ENCODE results near the gene POU2F1. TPM values are rescaled to one million over a fixed set of nuclear protein-coding genes. Genes with fewer than 3 reads are reported as not detected.
"Not testable (repeated sequence)": the region's sequence is repeated elsewhere in the genome, so short reads cannot be mapped to it uniquely, and the experiment has no call there.

The POU2F1 gene
- total and polyA plus RNA-seq, 8 donors, result 1.2 to 36.2 (median 7.7) TPM

DNA sequence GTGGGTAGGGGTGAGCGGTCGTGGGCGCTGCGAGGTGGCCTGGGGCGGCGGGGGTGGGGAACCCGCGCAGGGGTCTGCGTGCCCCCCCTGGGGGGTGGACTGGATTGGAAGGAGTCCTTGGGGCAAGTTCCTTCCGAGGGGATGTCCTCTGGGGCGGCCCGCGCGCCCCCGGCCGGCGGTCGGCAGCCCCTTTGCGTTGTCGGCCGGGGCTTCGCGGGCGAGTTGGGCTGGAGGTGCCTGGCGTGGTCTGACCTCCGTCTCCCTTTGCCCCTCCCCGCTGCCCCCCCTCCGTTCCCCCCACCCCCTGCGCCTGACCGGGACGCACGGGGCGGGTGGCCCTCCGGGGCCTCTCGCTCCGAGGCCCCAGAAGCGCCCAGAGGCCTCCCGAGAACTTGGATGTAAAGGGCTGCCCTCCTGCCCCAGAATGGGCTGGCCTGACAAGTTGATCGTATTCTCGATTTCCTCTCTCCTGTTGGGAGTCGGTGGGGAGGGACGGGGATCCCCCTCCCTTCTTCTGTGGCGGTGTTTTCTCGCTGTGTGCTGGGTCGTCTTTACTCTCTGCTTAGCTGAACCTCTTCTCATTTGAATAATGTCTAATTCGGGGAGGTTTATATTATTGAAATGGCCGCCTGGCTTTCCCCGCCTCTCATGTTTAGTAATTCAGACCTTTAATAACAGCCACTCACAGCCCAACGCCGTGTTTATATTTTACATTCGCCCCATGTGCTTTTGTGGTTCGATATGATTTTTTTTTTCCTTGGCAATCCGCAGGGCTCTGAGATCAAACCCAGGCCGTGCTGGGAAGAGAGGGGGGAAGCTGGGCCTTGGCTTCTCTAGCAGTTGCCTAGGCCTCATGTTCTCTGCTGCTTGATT is 1.3 kb downstream of the POU2F1 start:
- no peak for TF ChIP-seq EP300 (IDR thresholded peaks at IDR 0.05)
- TF ChIP-seq POLR2AphosphoS5 (IDR thresholded peaks at IDR 0.05), result peak; percentile 2 to 90 (median 83)
- TF ChIP-seq, protein P1, sequence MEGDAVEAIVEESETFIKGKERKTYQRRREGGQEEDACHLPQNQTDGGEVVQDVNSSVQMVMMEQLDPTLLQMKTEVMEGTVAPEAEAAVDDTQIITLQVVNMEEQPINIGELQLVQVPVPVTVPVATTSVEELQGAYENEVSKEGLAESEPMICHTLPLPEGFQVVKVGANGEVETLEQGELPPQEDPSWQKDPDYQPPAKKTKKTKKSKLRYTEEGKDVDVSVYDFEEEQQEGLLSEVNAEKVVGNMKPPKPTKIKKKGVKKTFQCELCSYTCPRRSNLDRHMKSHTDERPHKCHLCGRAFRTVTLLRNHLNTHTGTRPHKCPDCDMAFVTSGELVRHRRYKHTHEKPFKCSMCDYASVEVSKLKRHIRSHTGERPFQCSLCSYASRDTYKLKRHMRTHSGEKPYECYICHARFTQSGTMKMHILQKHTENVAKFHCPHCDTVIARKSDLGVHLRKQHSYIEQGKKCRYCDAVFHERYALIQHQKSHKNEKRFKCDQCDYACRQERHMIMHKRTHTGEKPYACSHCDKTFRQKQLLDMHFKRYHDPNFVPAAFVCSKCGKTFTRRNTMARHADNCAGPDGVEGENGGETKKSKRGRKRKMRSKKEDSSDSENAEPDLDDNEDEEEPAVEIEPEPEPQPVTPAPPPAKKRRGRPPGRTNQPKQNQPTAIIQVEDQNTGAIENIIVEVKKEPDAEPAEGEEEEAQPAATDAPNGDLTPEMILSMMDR (IDR thresholded peaks at IDR 0.05), result no peak
- peak in 2 of 4 donors; percentile 40 to 85 for TF ChIP-seq POLR2A (IDR thresholded peaks at IDR 0.05)
- H3K4me1 ChIP-seq, result peaks cover 10 to 47% (median 28%) of the 10 kb centered on the region in 4 donors
- H3K27ac ChIP-seq, result peak overlapping the region; percentile 86 to 99 (median 96)
- peak overlapping the region; percentile 66 to 97 (median 94) for H3K4me3 ChIP-seq
- H3K27me3 ChIP-seq, result no peaks in the 10 kb centered on the region
- no peaks in the 10 kb centered on the region for H3K9me3 ChIP-seq
- intact Hi-C loops (cut with DNase I; ENCODE audit: low total_unique reads), result no loop called here
- no peaks in the 10 kb centered on the region for H3K36me3 ChIP-seq
- WGBS, 5 donors, result 0 to 1% (median 0%) methylated on average over 19 to 54 of the region's 54 CpGs
- peak; percentile 79 to 87 for DNase-seq

DNA sequence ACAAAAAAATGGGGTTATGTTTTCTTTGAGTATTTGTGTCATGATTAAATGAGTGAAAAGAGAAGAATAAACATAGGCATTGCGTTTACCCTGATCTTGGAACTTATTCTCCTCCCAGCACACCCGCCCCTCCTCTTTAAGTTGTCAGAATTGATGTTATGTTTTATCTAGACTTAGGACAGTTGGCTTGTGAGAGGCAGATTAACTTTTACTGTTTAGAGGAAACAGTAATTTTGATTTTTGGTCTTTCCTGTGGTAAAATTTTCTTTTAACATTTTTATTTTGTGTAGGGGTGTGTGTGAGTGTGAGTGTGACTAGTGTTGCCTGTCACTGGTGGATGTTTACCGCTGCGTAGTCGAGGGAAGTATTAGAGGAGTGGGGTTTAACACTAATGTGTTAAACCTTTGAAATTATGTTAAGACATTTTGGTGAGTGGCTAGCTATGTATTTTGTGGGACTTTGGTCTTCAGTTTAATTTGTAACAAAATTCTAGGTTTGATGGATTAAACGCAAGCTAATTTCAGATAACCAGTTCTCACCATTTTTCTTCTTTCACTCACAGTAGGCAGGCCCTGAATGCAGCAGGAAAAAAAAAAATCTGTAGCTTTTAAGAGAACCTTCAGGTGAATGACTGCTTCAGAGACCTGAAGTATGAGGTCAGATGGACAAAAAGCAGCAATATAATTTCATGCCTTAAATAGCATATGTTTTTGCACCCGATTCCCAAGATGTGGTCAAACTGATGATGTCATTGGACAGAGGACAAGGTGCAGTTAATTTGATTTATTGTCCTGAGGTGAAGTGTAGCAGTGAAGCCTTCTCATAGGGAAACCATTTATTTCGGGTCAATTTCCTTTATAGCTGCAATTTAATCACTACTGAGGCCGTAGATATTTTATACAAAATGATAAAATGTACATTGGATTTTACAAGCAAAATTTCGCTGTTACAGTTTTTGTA is 2.7 kb downstream of the POU2F1 start:
- intact Hi-C loops (cut with DNase I; ENCODE audit: low total_unique reads), result no loop called here
- TF ChIP-seq EP300 (IDR thresholded peaks at IDR 0.05) (no peak), POLR2A (IDR thresholded peaks at IDR 0.05) (no peak), POLR2AphosphoS5 (IDR thresholded peaks at IDR 0.05) (no peak)
- TF ChIP-seq, protein P1 (IDR thresholded peaks at IDR 0.05), result no peak
- H3K4me3 ChIP-seq, result no peak overlapping the region
- H3K36me3 ChIP-seq, result no peaks in the 10 kb centered on the region
- H3K4me1 ChIP-seq, result peaks cover 13 to 60% (median 36%) of the 10 kb centered on the region in 4 donors
- DNase-seq, result peak in 1 of 2 donors; percentile 26
- no peaks in the 10 kb centered on the region for H3K27me3 ChIP-seq
- 72 to 79% (median 77%) methylated on average over 10 of the region's 10 CpGs for WGBS, 5 donors
- H3K9me3 ChIP-seq, result no peaks in the 10 kb centered on the region
- H3K27ac ChIP-seq, result peak overlapping the region in 4 of 5 donors; percentile 95 to 99 (median 97)

DNA sequence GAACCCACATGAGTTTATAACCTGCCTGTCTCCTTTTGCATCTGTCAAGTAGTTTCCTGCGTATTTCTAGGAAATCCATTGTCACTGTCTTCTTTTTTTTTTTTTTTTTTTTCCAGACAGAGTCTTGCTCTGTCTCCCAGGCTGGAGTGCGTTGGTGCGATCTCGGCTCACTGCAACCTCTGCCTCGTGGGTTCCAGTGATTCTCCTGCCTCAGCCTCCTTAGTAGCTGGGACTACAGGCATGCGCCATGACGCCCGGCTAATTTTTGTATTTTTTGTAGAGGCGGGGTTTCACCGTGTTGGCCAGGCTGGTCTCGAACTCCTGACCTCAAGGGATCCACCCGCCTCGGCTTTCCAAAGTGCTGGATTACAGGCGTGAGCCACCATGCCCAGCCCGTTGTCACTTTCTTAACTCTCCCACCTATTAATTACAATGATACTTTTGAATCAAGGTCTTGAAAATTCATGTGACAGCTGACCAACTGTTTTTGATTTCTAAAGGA is 4.1 kb downstream of the POU2F1 start:
- peaks cover 13 to 59% (median 39%) of the 10 kb centered on the region in 4 donors for H3K4me1 ChIP-seq
- WGBS, 5 donors, result 92 to 96% (median 92%) methylated on average over 15 of the region's 15 CpGs
- intact Hi-C loops (cut with DNase I; ENCODE audit: low total_unique reads); H3K4me3 ChIP-seq; DNase-seq; H3K9me3 ChIP-seq; H3K27me3 ChIP-seq; H3K27ac ChIP-seq; H3K36me3 ChIP-seq: not testable (repeated sequence)

DNA sequence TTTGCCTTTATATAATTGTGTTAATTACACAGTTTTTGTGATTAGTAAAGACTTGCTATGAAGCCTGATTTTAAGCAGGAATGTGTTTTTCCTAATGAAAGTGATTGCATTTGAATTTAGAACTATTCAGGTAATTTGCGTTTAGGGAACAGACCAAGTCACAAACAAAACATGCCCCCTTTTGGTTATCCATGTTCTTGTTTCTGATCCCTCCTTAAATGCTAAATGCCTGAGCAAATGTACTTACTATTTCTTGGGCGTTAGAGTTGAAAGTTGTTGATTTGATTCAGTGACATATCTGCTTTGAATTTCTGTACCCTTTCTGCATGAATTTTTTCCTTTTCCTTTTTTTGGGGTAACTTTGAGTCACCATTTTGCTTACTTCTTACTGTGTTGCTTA is 5.2 kb downstream of the POU2F1 start:
- TF ChIP-seq POLR2AphosphoS5 (IDR thresholded peaks at IDR 0.05) (no peak), POLR2A (IDR thresholded peaks at IDR 0.05) (no peak), EP300 (IDR thresholded peaks at IDR 0.05) (no peak)
- TF ChIP-seq, protein P1 (IDR thresholded peaks at IDR 0.05), result no peak
- Histone ChIP-seq H3K9me3 (no peaks in the 10 kb centered on the region), H3K4me1 (peaks cover 13 to 68% (median 48%) of the 10 kb centered on the region in 4 donors), H3K36me3 (no peaks in the 10 kb centered on the region), H3K27ac (no peak overlapping the region), H3K4me3 (no peak overlapping the region), H3K27me3 (no peaks in the 10 kb centered on the region)
- no peak for DNase-seq
- 74 to 93% (median 80%) methylated on average over 2 of the region's 2 CpGs for WGBS, 5 donors
- intact Hi-C loops (cut with DNase I; ENCODE audit: low total_unique reads), result no loop called here

All from stomach (tissue), 9 donors.